Endothelial cell of hepatic sinusoid (primary cell): ENCODE results near the gene GSAP.
"Not testable (repeated sequence)": the region's sequence is repeated elsewhere in the genome, so short reads cannot be mapped to it uniquely, and the experiment has no call there.

Experiments
- in situ Hi-C: cut with HindIII; loops from 2 replicates; pipeline ENCODE4 v1.10.0; 2017; ENCODE audit warnings: low sequenced_read_pairs

The GSAP gene

DNA sequence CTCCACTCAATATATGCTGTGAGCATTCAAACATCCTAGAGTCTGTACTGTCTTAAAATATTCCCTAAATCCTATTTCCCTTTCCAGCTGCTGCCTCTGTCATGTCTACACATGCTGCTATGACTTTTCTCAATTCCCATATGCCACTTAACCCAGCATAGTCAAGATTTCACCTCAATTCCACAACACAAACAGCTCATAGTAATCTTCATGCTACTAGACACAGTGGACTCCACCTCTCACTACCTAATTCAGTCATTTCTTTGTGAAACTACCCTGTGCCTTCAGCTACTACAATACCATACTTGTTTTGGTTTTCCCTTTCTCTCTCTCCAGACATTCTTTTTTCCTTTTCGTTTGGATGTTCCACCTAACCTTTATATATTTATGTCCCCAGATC lies 45.5 kb downstream of the GSAP start:
- in situ Hi-C loops: loop anchor here (25.0 kb wide), 1 partner anchor 92 kb away; no protein-coding TSS in a partner anchor

DNA sequence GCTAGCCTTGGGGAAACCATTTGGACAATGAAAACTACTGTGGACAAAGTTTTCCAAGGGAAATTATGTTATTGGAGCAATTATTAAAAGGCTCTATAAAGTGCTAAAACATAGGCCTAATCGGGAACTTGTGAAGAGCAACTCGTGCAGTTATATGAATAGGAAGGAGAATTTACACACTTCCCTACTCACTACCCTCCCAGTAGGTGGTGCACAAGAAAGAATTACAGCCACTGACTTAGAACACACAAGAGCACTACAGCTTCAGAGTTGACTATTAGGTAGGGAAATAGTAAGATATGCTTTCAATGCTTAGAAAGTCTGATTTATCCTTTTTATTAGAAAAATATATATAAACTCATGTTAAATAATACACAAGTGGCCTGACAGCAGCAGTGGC lies 47.2 kb downstream of the GSAP start:
- in situ Hi-C loops: loop anchor here (25.0 kb wide), 1 partner anchor 93 kb away; no protein-coding TSS in a partner anchor

DNA sequence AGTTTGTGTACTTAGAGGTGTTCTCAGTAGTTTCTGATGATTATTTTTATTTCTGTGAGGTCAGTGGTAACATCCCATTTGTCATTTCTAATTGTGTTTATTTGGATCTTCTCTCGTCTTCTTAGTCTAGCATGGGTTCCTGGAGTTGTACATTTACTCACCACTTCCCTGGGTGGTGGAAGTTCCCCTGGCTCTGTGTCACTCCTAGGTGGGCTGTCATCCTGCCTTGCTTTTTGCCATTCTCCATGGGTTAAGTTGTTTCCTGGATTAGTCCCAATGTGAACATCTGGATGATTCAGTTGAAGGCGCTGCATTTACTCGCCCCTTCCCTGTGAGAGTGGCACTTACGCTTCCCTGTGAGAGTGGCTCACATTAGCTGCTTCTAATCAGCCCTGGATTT lies 48.2 kb downstream of the GSAP start:
- in situ Hi-C loops: loop anchor here (25.0 kb wide), 1 partner anchor 94 kb away; no protein-coding TSS in a partner anchor

DNA sequence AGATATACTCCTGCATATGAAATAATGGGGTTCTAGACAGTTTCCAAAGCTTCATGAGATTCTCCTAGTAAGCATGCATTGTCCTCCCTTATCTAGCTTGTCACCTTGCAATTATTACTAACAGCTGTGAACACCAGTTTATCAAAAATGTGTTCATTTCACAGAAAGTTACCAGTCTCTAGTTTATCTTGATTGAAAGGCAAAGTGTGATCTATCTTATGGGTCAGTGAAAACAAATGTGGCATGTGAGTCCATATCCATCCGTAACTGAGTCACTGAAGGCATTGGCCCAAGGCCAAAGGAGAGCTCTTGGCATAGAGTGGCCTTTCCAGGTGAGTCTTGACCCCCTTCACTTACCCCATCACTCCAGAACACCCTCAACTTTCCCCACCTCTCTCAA lies 53.2 kb downstream of the GSAP start:
- in situ Hi-C loops: loop anchor here (25.0 kb wide), 1 partner anchor 99 kb away; no protein-coding TSS in a partner anchor

DNA sequence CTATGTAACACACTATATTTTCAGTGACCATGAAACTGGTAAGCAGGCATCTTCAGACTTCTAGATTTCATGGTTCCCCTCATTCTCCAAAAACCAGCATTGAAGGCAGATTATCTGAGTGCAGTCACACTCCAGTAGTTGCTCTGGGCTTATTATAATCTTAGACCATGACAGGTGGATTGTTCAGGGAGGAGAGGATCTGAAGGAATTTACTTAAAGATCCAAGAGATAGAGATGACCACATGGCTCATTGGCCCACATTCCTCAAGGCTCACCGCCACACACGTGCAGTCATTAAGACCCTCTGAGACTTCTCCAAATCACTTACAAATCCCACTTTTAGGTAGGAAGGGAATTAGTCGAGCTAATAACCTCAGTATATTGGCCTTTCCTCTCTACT lies 55.2 kb downstream of the GSAP start:
- in situ Hi-C loops: loop anchor here (25.0 kb wide), 1 partner anchor 101 kb away; no protein-coding TSS in a partner anchor

DNA sequence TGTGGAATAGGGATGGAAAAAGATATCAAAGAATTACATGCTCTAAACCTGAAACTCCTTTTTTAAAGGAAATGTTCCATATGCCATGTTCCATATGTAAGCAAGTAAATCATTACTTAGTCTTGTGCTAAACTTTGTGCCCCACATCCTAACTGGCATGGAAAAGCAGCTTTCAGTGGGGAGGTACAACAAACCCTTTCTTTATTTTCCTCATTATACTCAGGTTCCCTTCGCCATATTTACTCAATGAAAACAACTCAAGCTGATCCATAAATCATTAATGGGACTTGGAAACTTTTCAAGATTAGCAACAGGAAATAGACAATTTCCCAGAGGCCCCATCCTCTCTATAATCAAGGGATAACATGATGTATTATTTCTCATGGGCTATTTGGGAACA lies 56.0 kb downstream of the GSAP start:
- in situ Hi-C loops: loop anchor here (25.0 kb wide), 1 partner anchor 102 kb away; no protein-coding TSS in a partner anchor

DNA sequence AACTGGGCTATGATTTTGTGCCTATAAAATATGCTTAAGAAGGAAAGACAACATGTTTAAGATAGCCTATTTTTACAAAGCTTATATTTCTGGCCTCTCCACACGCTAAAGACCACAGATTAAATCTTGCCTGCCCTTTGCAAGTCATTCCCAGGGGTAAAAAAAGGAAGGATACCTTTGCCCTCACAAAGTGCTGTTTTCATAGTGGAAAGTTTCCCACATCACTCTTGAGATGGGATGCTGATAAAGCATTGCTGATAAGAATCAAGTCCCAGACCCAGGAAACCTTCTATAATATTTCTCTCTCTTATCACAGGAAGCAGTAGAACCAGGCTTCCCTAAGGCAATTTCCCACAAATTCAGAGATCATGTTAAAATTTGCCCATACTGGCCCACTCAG lies 56.5 kb downstream of the GSAP start:
- in situ Hi-C loops: loop anchor here (25.0 kb wide), 1 partner anchor 103 kb away; no protein-coding TSS in a partner anchor

DNA sequence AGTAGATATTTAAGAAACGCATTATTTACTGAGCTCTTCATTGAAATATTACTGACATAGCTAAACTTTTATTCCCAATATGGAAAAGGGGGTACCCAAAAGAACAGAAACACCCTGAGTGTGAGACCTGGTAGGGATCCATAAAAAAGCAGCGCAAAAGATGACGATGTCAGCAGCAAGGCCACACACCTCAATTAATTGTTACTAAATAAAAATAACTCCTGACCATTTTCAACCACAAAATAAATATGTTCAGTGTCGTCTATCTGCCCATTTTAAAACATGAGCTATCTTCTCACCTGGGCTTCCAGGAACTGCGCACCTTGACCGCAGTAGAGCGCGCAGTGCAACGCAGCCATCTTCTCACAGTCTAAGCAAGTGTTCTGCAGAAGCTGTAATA lies 61.2 kb downstream of the GSAP start:
- in situ Hi-C loops: loop anchor here (25.0 kb wide), 1 partner anchor 107 kb away; no protein-coding TSS in a partner anchor

DNA sequence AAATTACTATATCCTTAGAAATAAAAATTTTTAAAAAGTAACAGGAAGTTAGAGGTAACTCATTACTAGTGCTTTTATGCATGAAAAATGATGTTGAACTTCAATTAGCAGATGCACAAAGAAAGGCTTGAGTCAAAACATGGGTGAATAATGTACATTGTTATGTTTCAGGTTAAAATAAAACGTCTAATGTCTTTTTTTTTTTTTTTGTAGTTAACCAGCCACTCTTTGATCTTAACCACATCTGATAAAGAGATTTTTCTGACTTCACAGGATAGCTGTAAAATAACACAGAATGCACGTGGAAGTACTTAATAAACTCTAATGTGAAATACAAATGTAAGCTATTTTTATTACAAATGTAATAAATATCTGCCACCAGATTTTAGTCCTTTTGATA lies 61.7 kb downstream of the GSAP start:
- in situ Hi-C loops: loop anchor here (25.0 kb wide), 1 partner anchor 108 kb away; no protein-coding TSS in a partner anchor

DNA sequence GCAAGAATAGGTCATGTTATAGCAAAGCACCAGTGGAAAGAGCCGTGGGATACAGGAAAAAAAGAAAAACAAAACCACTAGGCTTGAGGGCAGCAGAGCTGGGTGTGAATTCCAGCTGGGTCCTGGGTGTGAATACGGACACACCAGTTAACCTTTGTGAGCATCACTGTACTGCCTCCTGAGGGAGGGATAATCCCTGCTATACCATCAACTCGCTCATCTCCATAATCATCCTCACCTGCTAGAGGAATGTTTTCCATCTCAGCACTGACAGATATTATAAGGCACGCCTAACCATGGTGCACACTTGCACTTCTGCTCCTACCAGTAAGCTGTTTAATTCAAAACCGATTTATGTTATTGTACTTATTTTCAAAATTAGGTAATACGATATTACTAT lies 62.2 kb downstream of the GSAP start:
- in situ Hi-C loops: loop anchor here (25.0 kb wide), 1 partner anchor 108 kb away; no protein-coding TSS in a partner anchor

DNA sequence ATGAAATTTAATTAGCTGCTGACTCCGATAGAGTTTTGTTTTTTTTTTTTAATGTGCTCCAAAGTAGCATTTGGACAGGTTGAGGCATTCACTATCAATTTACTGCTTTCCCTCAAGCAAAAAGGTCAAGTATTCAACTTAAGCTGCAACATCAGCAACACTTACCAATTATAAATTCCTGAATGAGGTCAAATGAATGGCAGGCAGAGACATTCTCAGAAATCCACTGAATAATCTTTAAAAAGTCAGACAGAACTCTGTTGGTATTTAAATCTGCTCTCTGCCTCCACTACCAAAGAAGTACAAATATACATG lies 62.8 kb downstream of the GSAP start:
- in situ Hi-C loops: loop anchor here (25.0 kb wide), 1 partner anchor 109 kb away; no protein-coding TSS in a partner anchor

DNA sequence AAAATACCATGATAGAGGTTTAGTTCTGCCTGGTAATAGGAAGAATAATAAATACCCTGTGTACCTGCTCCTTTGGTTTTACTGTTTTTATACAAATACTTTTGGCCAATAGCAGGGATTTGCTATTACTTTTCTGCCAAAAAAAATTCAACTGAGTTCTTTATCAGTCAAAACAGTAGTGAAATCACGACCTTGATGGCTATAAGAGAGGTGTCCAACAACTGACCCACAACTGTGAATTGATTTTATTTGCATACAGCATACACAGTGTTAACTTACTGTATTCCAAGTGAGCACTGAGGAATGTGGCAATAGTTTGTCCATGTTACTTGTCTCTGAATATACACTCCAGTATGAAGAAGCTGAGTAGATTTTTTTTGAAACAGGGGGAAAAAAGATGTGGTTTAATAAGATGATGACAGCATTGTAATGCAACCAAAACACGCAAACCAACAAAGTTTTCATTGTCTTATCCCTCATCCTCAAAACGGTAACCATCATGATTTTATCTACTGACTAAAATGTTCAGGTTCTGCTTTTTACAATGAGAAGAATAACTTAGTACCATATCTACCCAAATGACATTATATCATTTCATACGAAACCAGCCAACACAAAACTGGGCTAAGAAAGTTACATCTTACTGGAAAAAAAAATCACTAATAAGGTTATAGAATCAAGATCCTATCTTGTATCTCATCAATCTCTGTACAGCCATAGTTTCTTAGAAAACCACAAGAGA lies 63.3 kb downstream of the GSAP start:
- in situ Hi-C loops: loop anchor here (25.0 kb wide), 1 partner anchor 109 kb away; no protein-coding TSS in a partner anchor

DNA sequence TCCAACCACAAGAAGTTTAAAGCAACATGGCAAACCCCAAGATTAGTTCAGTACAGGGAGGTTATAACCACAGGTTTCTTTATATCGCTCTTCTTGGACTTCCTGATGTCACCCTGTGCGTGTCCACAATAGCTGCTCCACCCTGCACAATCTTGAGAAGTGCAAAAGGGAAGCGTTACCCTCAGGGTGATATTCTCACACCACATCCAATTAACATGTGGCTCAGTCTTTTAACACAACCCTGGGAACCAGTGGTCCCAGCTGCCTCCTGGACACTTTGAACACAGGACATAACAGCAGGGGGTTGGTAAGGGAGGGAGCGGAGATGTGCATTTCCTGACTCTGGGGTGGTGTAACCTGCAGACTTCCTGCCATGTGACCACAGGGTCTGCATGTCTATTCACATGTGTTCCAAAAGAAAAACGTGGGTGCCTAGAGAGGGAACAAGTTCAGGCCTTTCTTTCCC lies 64.6 kb downstream of the GSAP start:
- in situ Hi-C loops: loop anchor here (25.0 kb wide), 1 partner anchor 111 kb away; no protein-coding TSS in a partner anchor

DNA sequence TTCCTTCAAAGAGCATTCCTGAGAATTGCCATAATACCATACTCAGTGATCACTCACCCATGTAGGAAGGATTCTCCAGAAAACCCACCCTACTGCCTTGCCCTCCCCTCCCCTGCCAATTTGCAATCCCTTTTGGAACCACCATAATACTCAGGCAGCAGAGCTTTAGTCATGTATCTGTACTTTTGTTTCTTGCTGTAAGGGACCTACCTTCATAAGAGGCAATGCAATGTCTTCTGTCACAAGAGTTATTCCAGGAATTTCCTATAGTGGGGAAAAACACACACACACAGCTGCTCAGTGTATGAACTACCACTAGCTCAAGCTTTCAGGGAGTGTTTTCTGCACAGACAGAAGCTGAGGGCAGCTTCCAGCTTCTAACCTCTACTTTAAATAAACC lies 67.0 kb downstream of the GSAP start:
- in situ Hi-C loops: no loop called here

DNA sequence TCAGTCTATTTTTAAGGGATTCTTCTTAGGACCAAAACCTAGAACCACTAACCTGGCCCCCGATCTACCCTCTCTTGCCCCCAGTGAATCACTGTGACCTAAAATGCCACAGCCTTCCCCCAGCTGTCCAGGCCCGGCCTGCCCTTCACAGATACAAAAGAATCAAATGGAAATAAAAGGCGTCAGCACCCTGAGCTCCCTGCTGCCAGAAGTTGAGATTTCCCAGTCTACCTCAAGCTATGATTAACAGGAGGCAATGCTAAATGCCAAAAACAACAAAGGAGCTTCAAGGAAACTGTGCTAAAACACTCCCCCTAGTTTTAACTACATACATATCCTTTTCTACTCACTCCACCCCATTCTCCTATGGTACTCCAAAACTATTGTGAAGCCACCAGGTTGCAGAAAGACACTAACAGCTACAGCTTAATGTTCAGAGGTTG lies 67.8 kb downstream of the GSAP start:
- in situ Hi-C loops: no loop called here

DNA sequence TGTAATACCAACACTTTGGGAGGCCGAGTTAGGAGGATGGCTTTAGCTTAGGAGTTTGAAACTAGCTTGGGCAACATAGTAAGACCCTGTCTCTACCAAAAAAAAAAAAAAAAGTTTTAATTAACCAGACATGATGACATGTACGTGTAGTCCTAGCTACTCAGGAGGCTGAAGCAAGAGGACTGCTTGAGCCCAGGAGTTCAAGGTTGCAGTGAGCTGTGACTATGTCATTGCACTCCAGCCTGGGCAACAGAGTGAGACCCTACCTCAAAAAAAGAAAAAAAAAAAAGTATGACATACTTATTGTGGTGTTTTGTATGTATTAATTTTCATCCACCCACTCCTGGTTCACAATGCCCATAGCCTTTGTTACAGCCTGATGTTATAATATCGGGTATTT lies 69.7 kb downstream of the GSAP start:
- in situ Hi-C loops: no loop called here

DNA sequence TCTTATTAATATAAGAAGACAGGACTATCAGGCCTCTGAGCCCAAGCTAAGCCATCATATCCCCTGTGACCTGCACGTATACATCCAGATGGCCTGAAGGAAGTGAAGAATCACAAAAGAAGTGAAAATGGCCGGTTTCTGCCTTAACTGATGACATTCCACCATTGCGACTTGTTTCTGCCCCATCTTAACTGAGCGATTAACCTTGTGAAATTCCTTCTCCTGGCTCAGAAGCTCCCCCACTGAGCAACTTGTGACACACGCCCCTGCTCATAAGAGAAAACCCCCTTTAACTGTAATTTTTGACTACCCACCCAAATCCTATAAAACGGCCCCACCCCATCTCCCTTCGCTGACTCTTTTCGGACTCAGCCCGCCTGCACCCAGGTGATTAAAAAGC lies 70.7 kb downstream of the GSAP start:
- in situ Hi-C loops: not testable (repeated sequence)

DNA sequence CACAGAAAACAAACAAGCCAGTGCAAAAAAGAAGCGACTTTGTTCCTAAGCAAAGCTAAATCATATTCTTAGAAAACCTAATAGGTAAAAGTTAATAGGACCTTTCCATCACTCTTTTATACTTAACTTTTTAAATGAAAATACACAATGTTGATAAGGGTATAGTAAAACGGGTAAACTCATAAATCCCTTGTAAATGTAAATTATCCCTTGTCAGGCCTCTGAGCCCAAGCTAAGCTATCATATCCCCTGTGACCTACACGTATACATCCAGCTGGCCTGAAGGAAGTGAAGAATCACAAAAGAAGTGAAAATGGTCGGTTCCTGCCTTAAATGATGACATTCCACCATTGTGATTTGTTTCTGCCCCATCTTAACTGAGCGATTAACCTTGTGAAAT lies 76.4 kb downstream of the GSAP start:
- in situ Hi-C loops: no loop called here

DNA sequence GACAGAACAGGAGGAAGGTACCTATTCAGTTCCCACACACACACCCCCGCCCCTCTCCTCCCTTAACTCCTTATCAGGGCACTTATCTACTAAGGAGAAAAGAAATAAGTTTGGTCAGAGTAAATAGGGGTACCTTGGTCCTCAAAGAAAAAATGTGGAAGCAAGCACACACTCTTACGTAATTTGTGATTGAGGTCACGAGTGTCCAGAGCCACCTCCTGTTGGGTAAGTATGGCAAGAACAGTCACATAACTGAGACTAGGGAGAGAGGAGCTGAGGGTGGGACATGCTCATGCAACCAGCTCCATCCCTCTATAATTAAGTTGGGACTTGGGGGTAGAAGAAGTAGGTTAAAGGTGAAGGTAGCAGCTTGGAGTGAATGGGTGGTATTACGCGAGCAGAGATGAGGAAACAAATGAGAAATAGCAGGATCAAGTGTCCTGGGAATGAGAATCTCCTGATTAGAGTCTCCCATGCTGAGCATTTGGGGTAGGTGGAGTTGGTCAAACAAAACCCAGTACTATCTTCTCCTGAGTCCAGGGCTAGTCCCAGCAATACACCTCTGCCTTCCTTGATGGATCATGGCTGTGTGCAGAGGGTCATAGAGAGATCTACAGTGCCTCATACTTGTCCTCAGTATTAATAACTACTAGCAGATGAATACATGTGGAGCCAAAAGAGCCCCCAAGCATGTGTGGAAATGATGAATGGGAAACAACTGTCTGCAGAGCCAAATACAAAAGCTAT lies 77.1 kb downstream of the GSAP start:
- in situ Hi-C loops: no loop called here

DNA sequence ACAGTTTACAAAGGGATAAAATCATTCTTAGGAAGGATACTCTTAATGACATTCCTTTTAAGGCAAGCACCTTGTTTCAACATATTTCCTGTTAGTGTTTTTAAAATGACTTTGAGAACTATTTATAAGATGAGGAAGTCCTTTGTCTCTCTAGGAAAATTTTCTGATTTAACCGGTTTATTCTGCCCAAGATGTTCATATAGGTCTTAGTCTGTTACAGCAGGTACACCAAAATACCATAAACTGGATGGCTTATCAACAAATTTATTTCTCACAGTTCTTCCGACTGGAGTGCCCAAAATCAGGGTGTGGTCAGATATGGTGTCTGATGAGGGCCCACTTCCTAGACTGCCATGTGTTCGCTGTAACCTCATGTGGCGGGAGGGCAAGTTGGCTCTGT lies 77.9 kb downstream of the GSAP start:
- in situ Hi-C loops: no loop called here

DNA sequence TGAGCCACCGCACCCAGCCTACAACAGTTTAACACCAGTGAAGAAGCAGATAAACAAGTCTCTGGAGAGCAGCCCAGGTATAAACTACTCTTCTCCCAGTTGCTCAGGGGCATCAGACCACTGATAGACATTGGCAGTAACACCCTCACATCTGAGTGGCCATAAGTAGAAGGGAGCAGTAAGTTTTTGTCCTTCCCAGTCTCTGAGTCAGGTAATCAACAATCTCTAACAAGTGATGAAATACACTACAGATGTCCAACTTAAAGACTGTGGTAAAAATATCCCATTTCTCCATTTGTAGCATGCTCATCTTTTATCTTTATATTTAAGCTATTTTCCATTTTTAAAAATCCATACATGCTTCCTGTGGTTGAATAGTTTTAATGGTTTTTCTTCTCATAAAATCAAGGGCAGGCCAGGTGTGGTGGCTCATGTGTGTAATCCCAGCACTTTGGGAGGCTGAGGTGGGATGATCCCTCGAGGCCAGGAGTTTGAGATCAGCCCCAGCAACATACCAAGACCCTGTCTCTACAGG lies 78.6 kb downstream of the GSAP start:
- in situ Hi-C loops: no loop called here
